ENCODE results near the gene AHRR. TPM values are rescaled to one million over a fixed set of nuclear protein-coding genes. Genes with fewer than 3 reads are reported as not detected.

Gene AHRR
- total RNA-seq, 1 donor = 54.6 TPM

- Histone ChIP-seq H4K20me1 (ENCODE audit: insufficient read depth, low read length) (no peaks in the 10 kb centered on the region), H3K27me3 (ENCODE audit: insufficient read depth, low read length) (no peaks in the 10 kb centered on the region), H3K9me3 (ENCODE audit: low read depth, low read length) (no peaks in the 10 kb centered on the region), H3K4me1 (ENCODE audit: insufficient read depth, low read length) (peaks cover 10% of the 10 kb centered on the region), H3K36me3 (ENCODE audit: insufficient read depth, low read length) (peaks cover 68% of the 10 kb centered on the region), H3K27ac (ENCODE audit: low read depth, low read length) (peak overlapping the region; percentile 33), H3K4me2 (ENCODE audit: insufficient read depth, low read length) (no peak overlapping the region), H2AFZ (ENCODE audit: low read length) (no peak overlapping the region), H3K4me3 (ENCODE audit: insufficient read depth, low read length) (no peak overlapping the region), H3K79me2 (ENCODE audit: insufficient read depth, low read length) (peaks cover 58% of the 10 kb centered on the region)
- no peak for TF ChIP-seq CTCF (IDR thresholded peaks at IDR 0.05; ENCODE audit: extremely low read depth, low read depth, low read length)
- no peak for DNase-seq (ENCODE audit: insufficient read length, low spot score, missing footprints)
Observed at GRCh38 chr5:385321-385720, 63.8 kb downstream of the AHRR start.

- Histone ChIP-seq H3K4me1 (ENCODE audit: insufficient read depth, low read length) (no peaks in the 10 kb centered on the region), H3K4me3 (ENCODE audit: insufficient read depth, low read length) (no peak overlapping the region), H2AFZ (ENCODE audit: low read length) (no peak overlapping the region), H4K20me1 (ENCODE audit: insufficient read depth, low read length) (no peaks in the 10 kb centered on the region), H3K27me3 (ENCODE audit: insufficient read depth, low read length) (no peaks in the 10 kb centered on the region), H3K9me3 (ENCODE audit: low read depth, low read length) (no peaks in the 10 kb centered on the region), H3K27ac (ENCODE audit: low read depth, low read length) (peak overlapping the region; percentile 33), H3K79me2 (ENCODE audit: insufficient read depth, low read length) (peaks cover 57% of the 10 kb centered on the region), H3K4me2 (ENCODE audit: insufficient read depth, low read length) (no peak overlapping the region), H3K36me3 (ENCODE audit: insufficient read depth, low read length) (peaks cover 65% of the 10 kb centered on the region)
- peak; percentile 43 for DNase-seq (ENCODE audit: insufficient read length, low spot score, missing footprints)
- TF ChIP-seq CTCF (IDR thresholded peaks at IDR 0.05; ENCODE audit: extremely low read depth, low read depth, low read length) = no peak
Observed at GRCh38 chr5:386432-387341, 65.2 kb downstream of the AHRR start.

- Histone ChIP-seq H3K36me3 (ENCODE audit: insufficient read depth, low read length) (peaks cover 67% of the 10 kb centered on the region), H2AFZ (ENCODE audit: low read length) (no peak overlapping the region), H3K4me3 (ENCODE audit: insufficient read depth, low read length) (no peak overlapping the region), H3K27me3 (ENCODE audit: insufficient read depth, low read length) (no peaks in the 10 kb centered on the region), H3K4me2 (ENCODE audit: insufficient read depth, low read length) (no peak overlapping the region), H4K20me1 (ENCODE audit: insufficient read depth, low read length) (no peaks in the 10 kb centered on the region), H3K79me2 (ENCODE audit: insufficient read depth, low read length) (peaks cover 50% of the 10 kb centered on the region), H3K9me3 (ENCODE audit: low read depth, low read length) (no peaks in the 10 kb centered on the region), H3K27ac (ENCODE audit: low read depth, low read length) (peak overlapping the region; percentile 41), H3K4me1 (ENCODE audit: insufficient read depth, low read length) (no peaks in the 10 kb centered on the region)
- TF ChIP-seq CTCF (IDR thresholded peaks at IDR 0.05; ENCODE audit: extremely low read depth, low read depth, low read length) = no peak
- DNase-seq (ENCODE audit: insufficient read length, low spot score, missing footprints) = peak; percentile 78
Observed at GRCh38 chr5:387491-388265, 66.2 kb downstream of the AHRR start.

Data from osteoblast (primary cell).